B cell (primary cell): ENCODE measurements around the gene TENM3. TPM values are rescaled to one million over a fixed set of nuclear protein-coding genes. Genes with fewer than 3 reads are reported as not detected.

ENCODE experiments used
- ATAC-seq: fragments of 200-7000 bp; cut with Tn5 transposase; one replicate; pipeline ENCODE4 v1.10.0; 2021; ENCODE audit warnings: low read depth, mild to moderate bottlenecking, moderate number of reproducible peaks, moderate library complexity
- CTCF ChIA-PET: fragments of 350-600 bp; sonication (Branson Sonifier 250); formaldehyde crosslinking; loops from one replicate; lab custom pipeline; 2021; ENCODE audit warnings: antibody characterized with exemption, inconsistent platforms; lab: Charles Lee
- POLR2A ChIA-PET: fragments of 350-600 bp; sonication (Branson Sonifier 250); formaldehyde crosslinking; loops from one replicate; lab custom pipeline; 2021; ENCODE audit warnings: antibody characterized with exemption; lab: Charles Lee
- DNase-seq: peaks from one replicate; pipeline ENCODE4 v3.0.0; 2013
- H2AFZ ChIP-seq: 2 replicates; pipeline ENCODE4 v1.6.1; 2012; ENCODE audit warnings: mild to moderate bottlenecking, low read depth, low read length; ENCODE audit not compliant: insufficient read depth, poor library complexity, severe bottlenecking
- H3K27ac ChIP-seq, 2 donors: 1 replicate in 1 of 2; 2 replicates in 1 of 2; pipeline ENCODE4 v1.5.1; 2012 to 2013; ENCODE audit warnings: low read length in 2 of 2, mild to moderate bottlenecking in 2 of 2, moderate library complexity in 1 of 2
- H3K27me3 ChIP-seq, 4 experiments: fragments of 200-600 bp in 1 of 4; sonication (generic) in 1 of 4; replicated peaks in 1 of 4; 1 replicate in 2 of 4; 2 replicates in 2 of 4; pipeline versions ENCODE4 v1.6.1 to v1.7.0; 2013 to 2016; ENCODE audit warnings: low read length in 3 of 4, mild to moderate bottlenecking in 2 of 4, mixed read lengths in 1 of 4, moderate library complexity in 1 of 4; ENCODE audit not compliant: insufficient read depth in 4 of 4, control insufficient read depth in 3 of 4; ENCODE audit errors: control extremely low read depth in 1 of 4
- H3K36me3 ChIP-seq, 2 experiments: replicated peaks in 1 of 2; 1 replicate in 1 of 2; 2 replicates in 1 of 2; pipeline versions ENCODE4 v1.6.1 to v1.7.1; 2013; ENCODE audit warnings: low read length in 1 of 2; ENCODE audit not compliant: insufficient read depth in 2 of 2, control insufficient read depth in 1 of 2; ENCODE audit errors: control extremely low read depth in 1 of 2, extremely low read depth in 1 of 2
- H3K4me1 ChIP-seq, 2 donors: fragments of 200-600 bp in 1 of 2; sonication (generic) in 1 of 2; 1 replicate in 1 of 2; 2 replicates in 1 of 2; pipeline versions ENCODE4 v1.5.1 to v1.6.1; 2013 to 2017; ENCODE audit warnings: low read length in 2 of 2; ENCODE audit not compliant: control insufficient read depth in 2 of 2, insufficient read depth in 2 of 2
- H3K4me2 ChIP-seq: replicated peaks from 2 replicates; pipeline ENCODE3; 2012; ENCODE audit warnings: mild to moderate bottlenecking, low read depth, low read length; ENCODE audit not compliant: poor library complexity, severe bottlenecking
- H3K4me3 ChIP-seq, 5 experiments: fragments of 200-600 bp in 1 of 5; sonication (generic) in 1 of 5; 1 replicate in 3 of 5; 2 replicates in 2 of 5; pipeline versions ENCODE4 v1.5.1 to v1.7.0; 2011 to 2016; ENCODE audit warnings: low read length in 4 of 5, mild to moderate bottlenecking in 4 of 5, low read depth in 2 of 5, control low read depth in 1 of 5, moderate library complexity in 1 of 5; ENCODE audit not compliant: insufficient read depth in 1 of 5; ENCODE audit errors: control extremely low read depth in 1 of 5, extremely low read depth in 1 of 5
- H3K79me2 ChIP-seq: fragments of 200-600 bp; sonication (generic); one replicate; pipeline ENCODE4 v1.6.0; 2016; ENCODE audit warnings: low read length; ENCODE audit not compliant: control insufficient read depth, insufficient read depth
- H3K9ac ChIP-seq: fragments of 200-600 bp; sonication (generic); 2 replicates; pipeline ENCODE4 v1.6.1; 2017; ENCODE audit warnings: mild to moderate bottlenecking, low read length, moderate library complexity
- H3K9me3 ChIP-seq, 3 donors: one replicate each; pipeline versions ENCODE4 v1.6.1 to v1.7.1; 2013; ENCODE audit warnings: low read length in 2 of 3; ENCODE audit not compliant: control insufficient read depth in 2 of 3, insufficient read depth in 1 of 3; ENCODE audit errors: control extremely low read depth in 1 of 3
- H4K20me1 ChIP-seq: 2 replicates; pipeline ENCODE4 v1.6.0; 2012; ENCODE audit warnings: mild to moderate bottlenecking, low read length; ENCODE audit not compliant: insufficient read depth, control insufficient read depth, poor library complexity, severe bottlenecking
- H3K27ac Mint-ChIP-seq: one replicate; pipeline ENCODE4 v1.8.0; 2021; ENCODE audit warnings: mixed read lengths
- H3K27me3 Mint-ChIP-seq: one replicate; pipeline ENCODE4 v1.8.0; 2021; ENCODE audit warnings: mixed read lengths
- H3K4me1 Mint-ChIP-seq: one replicate; pipeline ENCODE4 v1.8.0; 2021; ENCODE audit warnings: mixed read lengths
- H3K4me3 Mint-ChIP-seq: one replicate; pipeline ENCODE4 v1.8.0; 2021; ENCODE audit warnings: mixed read lengths
- H3K9me3 Mint-ChIP-seq: one replicate; pipeline ENCODE4 v1.8.0; 2022; ENCODE audit warnings: mixed read lengths; ENCODE audit not compliant: insufficient read depth
- CTCF ChIP-seq: fragments of 200-600 bp; IDR thresholded peaks from one replicate; pipeline ENCODE4 v1.8.0; 2022; ENCODE audit warnings: antibody characterized with exemption, mild to moderate bottlenecking
- EZH2 ChIP-seq: IDR thresholded peaks from 2 replicates; pipeline ENCODE4 v1.6.1; 2012; ENCODE audit warnings: borderline replicate concordance, low read depth, mild to moderate bottlenecking, moderate library complexity, low read length; ENCODE audit not compliant: insufficient read depth, poor library complexity, severe bottlenecking
- WGBS: methylation state at CpG from one replicate; pipeline ENCODE4 v1.1.5; 2013; ENCODE audit warnings: missing lambda C conversion rate; ENCODE audit not compliant: insufficient coverage; 5-methylcytosine and 5-hydroxymethylcytosine counted together
- intact Hi-C: fragments of 100-400 bp; cut with micrococcal nuclease; formaldehyde crosslinking; loops from one replicate; pipeline ENCODE4 v1.10.0; 2022
- polyA plus RNA-seq: library from polyadenylated mRNA; depleted of rRNA; stranded (reverse); fragments of >200 nt; gene quantifications from 2 replicates; pipeline ENCODE4 v1.2.3, GENCODE V29; 2012
- total RNA-seq, 2 donors: library from RNA; stranded (reverse); fragments of 120-200 nt in 1 of 2; gene quantifications; 1 replicate in 1 of 2; 2 replicates in 1 of 2; pipeline versions ENCODE4 v1.2.3 to v1.2.4, GENCODE V29; 2013 to 2022

The TENM3 gene
- total and polyA plus RNA-seq, 2 donors (not counting 1 experiment from before 2014, with no cell fraction given) = not detected

DNA sequence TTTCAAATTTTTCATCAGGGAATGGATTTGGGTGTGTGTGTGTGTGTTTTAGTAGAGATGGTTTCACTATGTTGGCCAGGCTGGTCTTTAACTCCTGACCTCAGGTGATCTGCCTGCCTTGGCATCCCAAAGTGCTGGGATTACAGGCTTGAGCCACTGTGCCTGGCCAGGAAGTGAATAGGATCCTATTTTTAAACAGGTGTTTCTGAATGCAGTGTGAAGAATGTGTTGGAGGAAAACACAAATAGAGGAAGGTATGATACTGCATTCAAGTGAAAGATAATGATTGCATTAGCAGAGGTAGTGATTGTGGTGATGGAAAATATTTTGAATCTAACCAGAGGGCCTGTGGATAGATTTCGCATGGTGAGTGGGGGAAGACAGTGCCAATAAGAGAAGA lies 189.6 kb downstream of the TENM3 start:
- no peaks in the 10 kb centered on the region for H3K4me1 ChIP-seq
- Mint-ChIP-seq H3K4me1 (no peaks in the 10 kb centered on the region), H3K27me3 (peaks cover 3% of the 10 kb centered on the region), H3K4me3 (no peak overlapping the region), H3K27ac (no peak overlapping the region), H3K9me3 (no peaks in the 10 kb centered on the region)
- H3K9me3 ChIP-seq = peaks cover 0 to 4% (median 0%) of the 10 kb centered on the region in 3 donors
- no peaks in the 10 kb centered on the region for H3K79me2 ChIP-seq
- WGBS = 100% methylated on average over 1 of the region's 1 CpG
- no peaks in the 10 kb centered on the region for H4K20me1 ChIP-seq
- no peak for ATAC-seq
- H2AFZ ChIP-seq = no peak overlapping the region
- TF ChIP-seq EZH2 (no peak), CTCF (no peak)
- H3K36me3 ChIP-seq = no peaks in the 10 kb centered on the region
- no peak overlapping the region for H3K4me2 ChIP-seq
- CTCF ChIA-PET = no interaction called here
- H3K4me3 ChIP-seq = no peak overlapping the region
- no peak overlapping the region for H3K9ac ChIP-seq
- POLR2A ChIA-PET = no interaction called here
- no peaks in the 10 kb centered on the region for H3K27me3 ChIP-seq
- no peak for DNase-seq
- H3K27ac ChIP-seq = no peak overlapping the region
- intact Hi-C loops = no loop called here

- no peak for DNase-seq
- Mint-ChIP-seq H3K27me3 (no peaks in the 10 kb centered on the region), H3K4me1 (no peaks in the 10 kb centered on the region), H3K27ac (no peak overlapping the region), H3K9me3 (no peaks in the 10 kb centered on the region), H3K4me3 (no peak overlapping the region)
- H3K36me3 ChIP-seq = no peaks in the 10 kb centered on the region
- WGBS = 81% methylated on average over 2 of the region's 4 CpGs
- no peak overlapping the region for H3K4me3 ChIP-seq
- no peak overlapping the region for H3K27ac ChIP-seq
- H2AFZ ChIP-seq = no peak overlapping the region
- ChIA-PET CTCF (no interaction called here), POLR2A (no interaction called here)
- ATAC-seq = no peak
- H3K9ac ChIP-seq = no peak overlapping the region
- no peaks in the 10 kb centered on the region for H3K79me2 ChIP-seq
- no peaks in the 10 kb centered on the region for H3K27me3 ChIP-seq
- no peak overlapping the region for H3K4me2 ChIP-seq
- no peaks in the 10 kb centered on the region for H4K20me1 ChIP-seq
- intact Hi-C loops = no loop called here
- TF ChIP-seq CTCF (no peak), EZH2 (no peak)
- no peaks in the 10 kb centered on the region for H3K4me1 ChIP-seq
- peaks cover 0 to 4% (median 0%) of the 10 kb centered on the region in 3 donors for H3K9me3 ChIP-seq
Observed at GRCh38 chr4:182434720-182435119, 191.5 kb downstream of the TENM3 start.
